ENCODE results near the gene HOXC5. TPM values are rescaled to one million over a fixed set of nuclear protein-coding genes. Genes with fewer than 3 reads are reported as not detected.

The HOXC5 gene
- total RNA-seq, 1 donor from 2014 or later = not detected

DNA sequence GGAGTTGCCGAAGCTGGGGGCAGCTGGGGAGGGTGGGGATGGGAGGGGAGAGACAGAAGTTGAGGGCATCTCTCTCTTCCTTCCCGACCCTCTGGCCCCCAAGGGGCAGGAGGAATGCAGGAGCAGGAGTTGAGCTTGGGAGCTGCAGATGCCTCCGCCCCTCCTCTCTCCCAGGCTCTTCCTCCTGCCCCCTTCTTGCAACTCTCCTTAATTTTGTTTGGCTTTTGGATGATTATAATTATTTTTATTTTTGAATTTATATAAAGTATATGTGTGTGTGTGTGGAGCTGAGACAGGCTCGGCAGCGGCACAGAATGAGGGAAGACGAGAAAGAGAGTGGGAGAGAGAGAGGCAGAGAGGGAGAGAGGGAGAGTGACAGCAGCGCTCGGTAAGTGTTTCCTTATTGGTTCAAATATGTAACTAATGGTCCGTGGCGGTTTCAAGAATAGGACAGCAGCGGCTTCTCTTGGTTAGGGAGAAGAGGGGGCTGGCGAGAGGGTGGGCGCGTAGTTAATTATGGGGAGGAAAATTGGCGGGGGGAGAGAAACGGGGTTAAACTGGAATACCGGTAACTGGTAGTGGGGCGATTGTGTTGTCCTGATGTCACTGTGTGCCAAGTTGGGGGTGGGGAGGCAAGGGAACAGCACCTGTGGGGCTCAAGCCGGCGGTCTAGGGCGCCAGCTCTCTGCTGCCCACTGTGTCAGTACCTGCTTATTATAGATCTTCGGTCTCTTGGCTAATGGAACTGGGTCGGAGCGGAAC, 15.6 kb upstream of the HOXC5 start:
- DNase-seq (ENCODE audit: low read depth) (no peak), FAIRE-seq (no peak)
- Histone ChIP-seq H3K4me2 (ENCODE audit: low read length) (peak overlapping the region; percentile 72), H4K20me1 (ENCODE audit: insufficient read depth, low read length) (no peaks in the 10 kb centered on the region), H3K4me3 (ENCODE audit: insufficient read depth, low read depth, low read length) (no peak overlapping the region), H3K27me3 (ENCODE audit: insufficient read depth, low read length) (peaks cover 86% of the 10 kb centered on the region), H3K9me3 (ENCODE audit: insufficient read depth, low read depth, low read length) (no peaks in the 10 kb centered on the region), H3K79me2 (ENCODE audit: insufficient read depth, low read length) (no peaks in the 10 kb centered on the region), H3K36me3 (ENCODE audit: insufficient read depth, low read length) (no peaks in the 10 kb centered on the region), H3K27ac (ENCODE audit: low read depth, low read length) (no peak overlapping the region), H3K9ac (ENCODE audit: low read length) (no peak overlapping the region), H3K4me1 (ENCODE audit: insufficient read depth, low read length) (no peaks in the 10 kb centered on the region), H2AFZ (ENCODE audit: low read depth, low read length) (no peak overlapping the region)
- peaks cover 17% of the 10 kb centered on the region for H3K9me3 Mint-ChIP-seq (ENCODE audit: unreplicated experiment)
- H3K4me3 Mint-ChIP-seq (ENCODE audit: unreplicated experiment) = no peak overlapping the region
- H3K27ac Mint-ChIP-seq (ENCODE audit: unreplicated experiment) = no peak overlapping the region
- no peak for TF ChIP-seq EZH2 (IDR thresholded peaks at IDR 0.05; ENCODE audit: insufficient read depth, low read length)
- TF ChIP-seq, protein P1, sequence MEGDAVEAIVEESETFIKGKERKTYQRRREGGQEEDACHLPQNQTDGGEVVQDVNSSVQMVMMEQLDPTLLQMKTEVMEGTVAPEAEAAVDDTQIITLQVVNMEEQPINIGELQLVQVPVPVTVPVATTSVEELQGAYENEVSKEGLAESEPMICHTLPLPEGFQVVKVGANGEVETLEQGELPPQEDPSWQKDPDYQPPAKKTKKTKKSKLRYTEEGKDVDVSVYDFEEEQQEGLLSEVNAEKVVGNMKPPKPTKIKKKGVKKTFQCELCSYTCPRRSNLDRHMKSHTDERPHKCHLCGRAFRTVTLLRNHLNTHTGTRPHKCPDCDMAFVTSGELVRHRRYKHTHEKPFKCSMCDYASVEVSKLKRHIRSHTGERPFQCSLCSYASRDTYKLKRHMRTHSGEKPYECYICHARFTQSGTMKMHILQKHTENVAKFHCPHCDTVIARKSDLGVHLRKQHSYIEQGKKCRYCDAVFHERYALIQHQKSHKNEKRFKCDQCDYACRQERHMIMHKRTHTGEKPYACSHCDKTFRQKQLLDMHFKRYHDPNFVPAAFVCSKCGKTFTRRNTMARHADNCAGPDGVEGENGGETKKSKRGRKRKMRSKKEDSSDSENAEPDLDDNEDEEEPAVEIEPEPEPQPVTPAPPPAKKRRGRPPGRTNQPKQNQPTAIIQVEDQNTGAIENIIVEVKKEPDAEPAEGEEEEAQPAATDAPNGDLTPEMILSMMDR (IDR thresholded peaks at IDR 0.05; ENCODE audit: insufficient read depth, low read depth, low read length) = no peak
- H3K4me1 Mint-ChIP-seq (ENCODE audit: low read depth, unreplicated experiment) = no peaks in the 10 kb centered on the region
- peaks cover 2% of the 10 kb centered on the region for H3K36me3 Mint-ChIP-seq (ENCODE audit: low read depth, unreplicated experiment)
- H3K27me3 Mint-ChIP-seq (ENCODE audit: low read depth, unreplicated experiment) = peaks cover 85% of the 10 kb centered on the region

DNA sequence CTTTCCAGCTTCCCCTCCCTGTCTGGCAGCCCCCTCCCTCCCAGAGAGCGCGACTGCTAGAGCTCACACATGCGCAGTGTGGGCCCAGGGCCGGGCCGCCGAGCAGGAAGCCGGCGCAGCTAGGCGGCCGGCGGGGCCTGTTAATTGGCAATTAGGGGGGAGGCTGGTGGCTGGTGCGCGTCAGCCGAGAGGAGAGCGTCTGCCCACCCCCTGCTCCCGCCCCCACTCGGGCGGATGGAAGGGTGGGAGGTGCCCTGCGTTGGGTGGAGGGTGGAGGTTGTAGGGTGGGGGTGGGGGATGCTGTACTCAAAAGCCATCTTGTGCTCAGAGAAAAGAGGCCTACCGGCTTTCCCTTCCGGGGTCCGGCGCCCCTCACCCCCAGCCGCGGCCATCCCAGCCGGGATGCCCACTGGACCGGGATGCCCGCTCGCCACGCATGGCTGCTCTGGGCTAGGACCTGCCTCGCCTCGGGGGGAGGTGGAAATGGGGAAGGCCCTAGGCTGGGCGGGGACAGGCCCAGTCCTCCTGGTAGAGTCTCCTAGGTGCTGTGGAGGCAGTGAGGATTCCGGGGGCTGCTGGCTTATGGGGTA, 14.9 kb upstream of the HOXC5 start:
- Mint-ChIP-seq H3K4me3 (ENCODE audit: unreplicated experiment) (no peak overlapping the region), H3K27me3 (ENCODE audit: low read depth, unreplicated experiment) (peaks cover 85% of the 10 kb centered on the region), H3K4me1 (ENCODE audit: low read depth, unreplicated experiment) (no peaks in the 10 kb centered on the region), H3K9me3 (ENCODE audit: unreplicated experiment) (peaks cover 17% of the 10 kb centered on the region), H3K27ac (ENCODE audit: unreplicated experiment) (no peak overlapping the region), H3K36me3 (ENCODE audit: low read depth, unreplicated experiment) (peaks cover 2% of the 10 kb centered on the region)
- no peaks in the 10 kb centered on the region for H3K9me3 ChIP-seq (ENCODE audit: insufficient read depth, low read depth, low read length)
- no peaks in the 10 kb centered on the region for H3K4me1 ChIP-seq (ENCODE audit: insufficient read depth, low read length)
- H3K9ac ChIP-seq (ENCODE audit: low read length) = no peak overlapping the region
- no peak overlapping the region for H3K27ac ChIP-seq (ENCODE audit: low read depth, low read length)
- H4K20me1 ChIP-seq (ENCODE audit: insufficient read depth, low read length) = no peaks in the 10 kb centered on the region
- H3K36me3 ChIP-seq (ENCODE audit: insufficient read depth, low read length) = no peaks in the 10 kb centered on the region
- H3K4me2 ChIP-seq (ENCODE audit: low read length) = peak overlapping the region; percentile 72
- no peaks in the 10 kb centered on the region for H3K79me2 ChIP-seq (ENCODE audit: insufficient read depth, low read length)
- peaks cover 84% of the 10 kb centered on the region for H3K27me3 ChIP-seq (ENCODE audit: insufficient read depth, low read length)
- TF ChIP-seq, protein P1 (IDR thresholded peaks at IDR 0.05; ENCODE audit: insufficient read depth, low read depth, low read length) = no peak
- TF ChIP-seq EZH2 (IDR thresholded peaks at IDR 0.05; ENCODE audit: insufficient read depth, low read length) = no peak
- FAIRE-seq (no peak), DNase-seq (ENCODE audit: low read depth) (no peak)
- no peak overlapping the region for H2AFZ ChIP-seq (ENCODE audit: low read depth, low read length)
- peak overlapping the region; percentile 10 for H3K4me3 ChIP-seq (ENCODE audit: insufficient read depth, low read depth, low read length)
